Gastroesophageal sphincter (tissue), 3 donors: Measurements from ENCODE around the gene CYTIP.

Source experiments
- POLR2A ChIP-seq, 2 donors: fragments of 450-650 bp; IDR thresholded peaks; one replicate each; pipeline ENCODE4 v1.6.1; 2017; ENCODE audit warnings: antibody characterized with exemption in 2 of 2, mild to moderate bottlenecking in 2 of 2, moderate library complexity in 1 of 2
- TF ChIP-seq, protein P1 (sequence below), 4 experiments: fragments of 200-600 bp in 2 of 4; fragments of 450-650 bp in 2 of 4; sonication (generic) in 1 of 4; IDR thresholded peaks; one replicate each; pipeline ENCODE4 v1.5.1; 2017 to 2019; ENCODE audit warnings: antibody characterized with exemption in 4 of 4, mild to moderate bottlenecking in 2 of 4, moderate library complexity in 2 of 4

DNA sequence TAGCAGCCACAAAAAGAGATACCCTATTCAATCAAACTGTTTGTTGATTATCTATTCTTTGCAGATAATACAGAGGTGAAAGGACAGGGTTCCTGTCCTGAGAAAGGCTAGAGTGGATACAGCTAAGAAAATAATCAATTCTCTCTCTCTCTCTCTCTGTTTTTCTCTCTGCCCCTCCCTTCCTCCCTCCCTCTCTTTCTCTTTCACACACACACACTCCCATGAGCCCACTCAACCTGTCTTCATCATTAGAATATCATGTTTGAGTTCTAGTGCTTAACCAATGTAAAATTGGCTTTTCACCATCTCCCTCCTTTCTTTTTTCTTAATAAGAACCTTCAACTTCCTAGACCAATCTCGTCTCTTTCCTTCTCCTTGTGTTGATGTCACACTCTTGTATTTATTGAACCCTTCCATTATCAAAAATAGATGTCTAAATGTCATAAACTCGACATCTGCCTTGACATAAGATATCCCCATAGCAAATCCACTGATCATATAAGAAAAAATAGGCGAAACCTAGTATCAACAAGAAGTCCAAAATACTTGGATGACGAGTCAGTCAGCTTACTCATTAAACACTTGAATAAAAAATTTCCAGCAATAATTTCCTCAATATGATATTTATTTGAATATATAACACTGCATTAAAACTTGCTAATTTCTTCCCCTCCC, 42.8 kb upstream of the CYTIP start:
- TF ChIP-seq, protein P1, sequence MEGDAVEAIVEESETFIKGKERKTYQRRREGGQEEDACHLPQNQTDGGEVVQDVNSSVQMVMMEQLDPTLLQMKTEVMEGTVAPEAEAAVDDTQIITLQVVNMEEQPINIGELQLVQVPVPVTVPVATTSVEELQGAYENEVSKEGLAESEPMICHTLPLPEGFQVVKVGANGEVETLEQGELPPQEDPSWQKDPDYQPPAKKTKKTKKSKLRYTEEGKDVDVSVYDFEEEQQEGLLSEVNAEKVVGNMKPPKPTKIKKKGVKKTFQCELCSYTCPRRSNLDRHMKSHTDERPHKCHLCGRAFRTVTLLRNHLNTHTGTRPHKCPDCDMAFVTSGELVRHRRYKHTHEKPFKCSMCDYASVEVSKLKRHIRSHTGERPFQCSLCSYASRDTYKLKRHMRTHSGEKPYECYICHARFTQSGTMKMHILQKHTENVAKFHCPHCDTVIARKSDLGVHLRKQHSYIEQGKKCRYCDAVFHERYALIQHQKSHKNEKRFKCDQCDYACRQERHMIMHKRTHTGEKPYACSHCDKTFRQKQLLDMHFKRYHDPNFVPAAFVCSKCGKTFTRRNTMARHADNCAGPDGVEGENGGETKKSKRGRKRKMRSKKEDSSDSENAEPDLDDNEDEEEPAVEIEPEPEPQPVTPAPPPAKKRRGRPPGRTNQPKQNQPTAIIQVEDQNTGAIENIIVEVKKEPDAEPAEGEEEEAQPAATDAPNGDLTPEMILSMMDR (IDR thresholded peaks at IDR 0.05) = no peak
- no peak for TF ChIP-seq POLR2A (IDR thresholded peaks at IDR 0.05)
